ENCODE measurements around the gene ACAP2.
"Not testable (repeated sequence)": the region's sequence is repeated elsewhere in the genome, so short reads cannot be mapped to it uniquely, and the experiment has no call there.

Gene ACAP2

GRCh38 chr3:195386739-195387138, 56.1 kb downstream of the ACAP2 start:
- no peak for DNase-seq

GRCh38 chr3:195385526-195385925, 57.3 kb downstream of the ACAP2 start:
- no peak for DNase-seq

- DNase-seq, result no peak
Observed at GRCh38 chr3:195384952-195385351, 57.9 kb downstream of the ACAP2 start.

- DNase-seq, result no peak
Observed at GRCh38 chr3:195372220-195372619, 70.6 kb downstream of the ACAP2 start.

GRCh38 chr3:195366200-195366925, 76.5 kb downstream of the ACAP2 start:
- DNase-seq, result no peak

GRCh38 chr3:195365371-195365770, 77.4 kb downstream of the ACAP2 start:
- DNase-seq, result no peak

GRCh38 chr3:195357797-195358196, 85.0 kb downstream of the ACAP2 start:
- not testable (repeated sequence) for DNase-seq

- no peak for DNase-seq
Observed at GRCh38 chr3:195356151-195357086, 86.4 kb downstream of the ACAP2 start.

- not testable (repeated sequence) for DNase-seq
Observed at GRCh38 chr3:195354009-195354408, 88.8 kb downstream of the ACAP2 start.

GRCh38 chr3:195352895-195353488, 89.8 kb downstream of the ACAP2 start:
- no peak for DNase-seq

- no peak for DNase-seq
Observed at GRCh38 chr3:195348426-195349115, 94.2 kb downstream of the ACAP2 start.

- no peak for DNase-seq
Observed at GRCh38 chr3:195337747-195338146, 105.1 kb downstream of the ACAP2 start.

GRCh38 chr3:195334967-195335366, 107.9 kb downstream of the ACAP2 start:
- no peak for DNase-seq

- DNase-seq, result no peak
Observed at GRCh38 chr3:195319060-195319459, 123.8 kb downstream of the ACAP2 start.

- DNase-seq, result no peak
Observed at GRCh38 chr3:195312714-195313113, 130.1 kb downstream of the ACAP2 start.

GRCh38 chr3:195307711-195308110, 135.1 kb downstream of the ACAP2 start:
- DNase-seq, result no peak

GRCh38 chr3:195306369-195306768, 136.5 kb downstream of the ACAP2 start:
- no peak for DNase-seq

GRCh38 chr3:195302431-195302830, 140.4 kb downstream of the ACAP2 start:
- no peak for DNase-seq

- DNase-seq, result no peak
Observed at GRCh38 chr3:195297446-195297845, 145.4 kb downstream of the ACAP2 start.

- no peak for DNase-seq
Observed at GRCh38 chr3:195296662-195297061, 146.2 kb downstream of the ACAP2 start.

- DNase-seq, result no peak
Observed at GRCh38 chr3:195291121-195291520, 151.7 kb downstream of the ACAP2 start.

GRCh38 chr3:195290643-195291042, 152.2 kb downstream of the ACAP2 start:
- DNase-seq, result not testable (repeated sequence)

Data from activated CD4-positive, alpha-beta T cell treated with anti-CD3 and anti-CD28 coated beads, Interleukin-10, Interleukin-2, amounts not matched to agents 100 ng/mL and 50 ng/mL, durations not matched to agents 16 hours and 8 hours (primary cell).